ENCODE results near the gene TAAR6.

DNA sequence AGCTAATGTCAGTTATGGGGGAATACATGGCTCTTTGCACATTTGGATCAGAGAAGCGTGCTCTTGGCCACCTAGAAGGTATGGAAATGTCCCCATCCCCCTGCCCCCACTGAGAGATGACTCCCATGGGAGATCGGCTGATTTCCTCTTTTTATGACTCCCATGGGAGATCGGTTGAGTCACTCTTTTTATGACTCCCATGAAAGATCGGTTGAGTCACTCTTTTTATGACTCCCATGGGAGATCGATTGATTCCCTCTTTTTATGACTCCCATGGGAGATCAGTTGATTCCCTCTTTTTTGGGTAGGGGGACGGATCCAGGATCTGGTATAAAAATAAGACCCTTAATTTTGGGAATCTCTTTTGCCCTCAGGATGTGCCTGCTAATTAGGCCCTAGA, 42.3 kb upstream of the TAAR6 start:
- TF ChIP-seq, protein P1, sequence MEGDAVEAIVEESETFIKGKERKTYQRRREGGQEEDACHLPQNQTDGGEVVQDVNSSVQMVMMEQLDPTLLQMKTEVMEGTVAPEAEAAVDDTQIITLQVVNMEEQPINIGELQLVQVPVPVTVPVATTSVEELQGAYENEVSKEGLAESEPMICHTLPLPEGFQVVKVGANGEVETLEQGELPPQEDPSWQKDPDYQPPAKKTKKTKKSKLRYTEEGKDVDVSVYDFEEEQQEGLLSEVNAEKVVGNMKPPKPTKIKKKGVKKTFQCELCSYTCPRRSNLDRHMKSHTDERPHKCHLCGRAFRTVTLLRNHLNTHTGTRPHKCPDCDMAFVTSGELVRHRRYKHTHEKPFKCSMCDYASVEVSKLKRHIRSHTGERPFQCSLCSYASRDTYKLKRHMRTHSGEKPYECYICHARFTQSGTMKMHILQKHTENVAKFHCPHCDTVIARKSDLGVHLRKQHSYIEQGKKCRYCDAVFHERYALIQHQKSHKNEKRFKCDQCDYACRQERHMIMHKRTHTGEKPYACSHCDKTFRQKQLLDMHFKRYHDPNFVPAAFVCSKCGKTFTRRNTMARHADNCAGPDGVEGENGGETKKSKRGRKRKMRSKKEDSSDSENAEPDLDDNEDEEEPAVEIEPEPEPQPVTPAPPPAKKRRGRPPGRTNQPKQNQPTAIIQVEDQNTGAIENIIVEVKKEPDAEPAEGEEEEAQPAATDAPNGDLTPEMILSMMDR (optimal IDR thresholded peaks at IDR 0.05 in 1 of 3, IDR thresholded peaks at IDR 0.05 in 1 of 3, conservative IDR thresholded peaks at IDR 0.05 in 1 of 3; ENCODE audit: extremely low read depth in 1 of 3, insufficient read depth in 2 of 3, low read length in 3 of 3) = no peak
- TF ChIP-seq EZH2 (IDR thresholded peaks at IDR 0.05; ENCODE audit: low read length) = no peak
